Fibroblast of skin of left quadriceps (primary cell): ENCODE data around the gene GRK5.

Experiments used
- DNase-seq, 2 experiments: peaks; one replicate each; pipeline ENCODE4 v3.0.0-alpha.2; 2013; ENCODE audit warnings: low read depth in 2 of 2

GRK5 gene

DNA sequence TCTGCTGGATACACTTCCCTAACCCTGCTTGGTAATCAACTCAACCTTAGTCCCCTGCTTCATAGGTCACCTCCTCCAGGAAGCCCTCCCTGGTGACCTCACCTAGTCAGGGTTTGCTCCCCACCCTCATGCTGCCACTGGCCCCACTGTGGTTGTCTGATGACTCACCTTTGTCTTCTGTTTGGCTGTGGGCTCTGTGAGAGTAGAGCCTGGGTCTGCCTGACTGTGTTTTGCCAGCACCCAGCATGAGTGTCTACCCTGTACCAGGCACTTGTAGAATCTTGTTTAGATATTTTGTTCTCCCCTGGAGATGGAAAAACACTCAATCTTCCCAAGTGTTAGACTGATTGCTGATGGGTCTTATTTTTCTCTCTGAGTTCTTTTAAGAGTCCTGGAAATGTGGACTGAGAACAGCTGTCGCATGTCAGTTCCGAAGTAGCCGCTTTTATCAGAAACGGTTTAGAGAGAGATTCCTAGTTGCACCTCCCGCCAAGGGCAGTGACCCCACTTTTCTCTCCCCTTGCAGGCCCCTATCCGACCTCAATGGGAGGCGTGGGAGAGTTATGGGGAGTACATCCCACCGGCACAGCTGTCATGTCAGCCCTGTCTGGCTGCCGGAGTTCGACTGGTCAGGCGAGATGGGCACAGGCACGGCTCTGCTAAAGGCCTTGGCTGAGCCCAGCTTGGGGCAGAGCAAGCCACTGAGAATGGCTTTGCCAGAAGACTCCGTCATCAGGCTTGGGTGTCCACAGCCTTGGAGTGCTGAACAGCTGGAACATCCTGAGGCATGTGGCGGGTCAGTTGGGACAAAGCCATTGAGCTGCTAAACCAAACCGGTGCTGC lies 134.3 kb downstream of the GRK5 start:
- DNase-seq = no peak

DNA sequence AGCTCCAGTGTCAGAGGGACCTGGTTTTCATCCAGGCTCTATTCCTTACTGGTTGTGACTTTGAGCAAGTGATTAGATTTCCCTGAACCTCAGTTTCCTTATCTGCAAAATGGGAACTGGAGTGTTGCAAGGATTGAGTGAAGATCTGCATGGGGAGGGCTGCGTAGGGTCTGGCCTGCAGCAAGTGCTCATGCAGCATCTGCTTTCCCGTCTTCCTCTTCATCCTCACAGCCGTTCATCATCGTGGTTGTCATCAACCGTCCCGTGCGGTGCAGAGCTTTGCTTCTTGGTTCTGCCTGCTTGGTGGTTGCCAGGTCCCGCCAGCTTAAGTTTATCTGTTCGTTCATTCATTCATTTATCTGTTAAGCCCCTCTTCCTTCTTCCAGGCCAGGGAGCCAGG lies 135.0 kb downstream of the GRK5 start:
- no peak for DNase-seq

GRCh38 chr10:119343011-119343601 lies 135.7 kb downstream of the GRK5 start:
- DNase-seq = no peak

GRCh38 chr10:119344381-119344780 lies 137.0 kb downstream of the GRK5 start:
- no peak for DNase-seq

GRCh38 chr10:119346095-119346832 lies 138.9 kb downstream of the GRK5 start:
- no peak for DNase-seq

GRCh38 chr10:119347181-119347974 lies 140.0 kb downstream of the GRK5 start:
- DNase-seq = no peak

- no peak for DNase-seq
Measured at GRCh38 chr10:119348106-119348505, 140.7 kb downstream of the GRK5 start.

DNA sequence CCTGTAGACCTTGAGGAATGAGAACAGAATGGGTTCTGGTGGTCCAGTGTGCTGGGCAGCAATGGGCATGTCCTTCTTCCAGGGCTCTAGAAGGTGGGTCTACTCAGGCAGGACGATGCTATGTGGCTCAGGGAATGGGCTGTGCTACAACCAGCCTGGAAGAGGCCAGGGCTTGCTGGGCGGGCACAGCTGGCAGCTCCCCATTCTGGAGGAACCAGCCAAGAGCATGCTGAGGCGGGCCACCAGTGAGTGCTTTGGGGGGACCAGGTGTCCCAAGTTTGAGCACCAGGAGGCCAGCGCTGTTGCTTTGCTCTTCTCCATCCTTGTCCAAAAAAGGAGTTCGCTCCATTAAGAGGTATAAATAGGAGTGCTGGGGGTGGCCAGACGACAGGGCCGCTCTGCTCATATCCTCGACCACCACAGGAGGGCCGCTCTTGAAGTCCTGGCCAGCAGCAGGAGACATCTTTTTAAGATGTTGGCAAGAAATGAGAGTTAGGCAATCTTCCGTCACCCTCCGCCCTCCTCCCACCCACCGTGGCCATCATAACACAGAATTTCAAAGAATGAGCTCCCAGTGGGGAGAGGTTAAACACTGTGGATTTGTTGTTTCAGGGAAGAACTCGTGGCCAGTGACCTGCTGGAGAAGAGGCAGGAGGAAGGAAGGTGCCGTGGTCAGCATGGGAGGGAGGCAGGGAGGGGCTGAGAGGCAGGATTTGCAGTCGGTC lies 141.3 kb downstream of the GRK5 start:
- no peak for DNase-seq

- no peak for DNase-seq
Measured at GRCh38 chr10:119349341-119349740, 142.0 kb downstream of the GRK5 start.

DNA sequence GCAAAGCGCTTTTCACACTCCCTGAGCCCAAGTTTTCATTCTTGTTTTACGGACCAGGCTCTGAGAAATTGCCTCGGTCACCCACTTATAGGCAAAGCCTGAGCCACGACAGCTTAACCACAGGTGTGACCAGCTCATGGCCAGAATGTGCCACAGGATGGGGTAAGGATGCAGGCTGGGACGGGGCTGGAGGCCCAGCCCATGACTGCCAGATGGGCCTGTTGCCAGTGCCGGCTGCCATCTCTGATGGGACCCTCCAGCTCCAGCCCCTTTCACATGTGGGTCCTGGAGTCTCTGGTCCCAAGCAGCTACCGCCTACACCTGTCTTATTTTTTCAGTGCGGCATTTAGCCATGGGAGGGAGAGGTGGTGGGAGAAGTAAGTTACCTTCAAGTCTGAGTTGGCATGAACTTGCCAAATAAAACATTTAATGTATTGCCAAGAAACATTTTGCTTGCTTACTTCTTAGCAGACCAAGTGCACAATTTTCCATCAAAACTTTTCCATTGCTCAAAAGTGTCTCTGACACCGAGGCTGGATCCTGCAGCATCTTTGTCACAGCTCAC lies 142.6 kb downstream of the GRK5 start:
- no peak for DNase-seq

- DNase-seq = no peak
Measured at GRCh38 chr10:119350502-119351097, 143.2 kb downstream of the GRK5 start.

GRCh38 chr10:119351189-119351588 lies 143.8 kb downstream of the GRK5 start:
- no peak for DNase-seq

- DNase-seq = no peak
Measured at GRCh38 chr10:119352042-119352441, 144.7 kb downstream of the GRK5 start.

- no peak for DNase-seq
Measured at GRCh38 chr10:119352807-119353206, 145.4 kb downstream of the GRK5 start.

DNA sequence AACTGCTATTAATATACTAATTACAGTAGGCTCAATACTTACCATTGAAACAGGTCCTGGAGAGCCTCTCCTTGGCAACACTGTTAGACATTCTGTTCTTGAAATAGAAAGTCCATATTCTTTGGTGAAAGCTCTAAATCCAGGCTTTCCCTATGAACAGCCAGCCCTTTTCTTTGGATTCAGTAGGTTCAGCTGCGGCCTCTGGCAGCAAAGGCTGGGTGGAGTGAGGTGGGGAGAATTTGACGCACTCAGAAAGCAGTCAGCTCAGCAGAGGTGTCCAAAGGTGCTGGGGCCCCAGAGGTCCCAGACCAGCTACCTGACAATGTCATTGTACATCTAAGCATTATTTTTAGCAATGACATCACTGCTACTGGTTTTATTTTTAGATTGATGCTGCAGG lies 146.1 kb downstream of the GRK5 start:
- no peak for DNase-seq

DNA sequence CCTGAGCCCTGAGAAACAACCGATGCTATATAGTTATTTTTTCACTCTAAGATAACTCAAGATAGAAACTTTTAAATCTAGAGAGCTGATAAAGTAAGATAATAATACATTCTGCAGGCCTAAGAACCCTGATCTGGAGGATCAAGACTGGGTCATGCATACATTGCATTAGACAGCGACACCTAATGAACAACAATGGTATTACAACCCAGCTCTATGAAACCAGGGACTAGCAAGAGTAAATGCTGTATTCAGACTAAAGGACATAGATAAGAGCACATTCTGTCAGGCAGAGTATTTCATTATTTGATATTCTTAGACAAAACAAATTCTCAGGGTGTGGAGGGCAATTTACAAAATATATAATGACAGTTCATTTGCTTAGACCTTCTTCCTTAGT lies 148.6 kb downstream of the GRK5 start:
- DNase-seq = no peak

GRCh38 chr10:119357412-119358151 lies 150.2 kb downstream of the GRK5 start:
- DNase-seq = no peak

- DNase-seq = no peak
Measured at GRCh38 chr10:119358152-119358512, 150.8 kb downstream of the GRK5 start.

DNA sequence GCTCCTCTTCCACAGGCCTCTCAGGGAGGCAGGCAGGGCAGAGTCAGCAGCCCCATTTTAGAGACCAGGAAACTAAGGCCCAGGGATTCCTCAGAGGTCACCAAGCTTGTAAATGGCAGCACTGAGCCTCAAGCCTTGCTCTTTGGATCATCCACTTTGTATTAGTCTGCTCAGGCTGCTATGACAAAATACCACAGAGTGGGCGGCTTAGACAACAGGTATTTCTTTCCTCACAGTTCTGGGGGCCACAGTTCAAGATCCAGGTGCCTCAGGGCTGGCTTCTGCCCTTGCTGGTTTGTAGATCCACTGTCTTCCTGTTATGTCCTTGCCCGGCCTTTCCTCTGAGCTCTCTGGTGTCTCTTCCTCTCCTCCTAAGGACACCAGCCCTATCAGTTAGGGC lies 151.2 kb downstream of the GRK5 start:
- no peak for DNase-seq

DNA sequence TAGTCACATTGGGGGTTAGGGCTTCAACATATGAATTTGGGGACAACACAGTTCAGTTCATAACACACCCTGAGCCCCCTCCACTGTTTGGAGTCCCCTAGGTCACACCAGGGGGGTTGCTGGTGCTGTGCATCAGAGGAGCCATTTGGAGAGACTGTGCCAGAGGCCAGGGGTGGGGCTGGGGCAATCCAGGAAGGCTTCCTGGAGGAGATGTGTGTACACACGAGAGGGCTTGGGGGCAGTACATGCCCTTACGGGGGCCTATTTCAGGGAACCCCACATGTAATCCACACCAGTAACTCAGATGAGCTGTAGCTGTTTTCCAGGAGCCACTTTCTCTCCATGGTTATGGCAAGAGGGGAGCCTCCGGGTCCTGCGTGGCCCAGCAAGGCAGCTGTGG lies 151.7 kb downstream of the GRK5 start:
- no peak for DNase-seq
